Parathyroid adenoma (tissue), 2 donors: ENCODE results near the gene JPH3.

Experiments
- H2AFZ ChIP-seq: fragments of 300-600 bp; sonication (generic); one replicate; pipeline ENCODE4 v1.7.0; 2017; ENCODE audit warnings: antibody characterized with exemption, mild to moderate bottlenecking
- H3K27ac ChIP-seq: fragments of 300-600 bp; sonication (generic); one replicate; pipeline ENCODE4 v1.7.0; 2017
- H3K27me3 ChIP-seq: fragments of 300-600 bp; sonication (generic); one replicate; pipeline ENCODE4 v1.7.0; 2017; ENCODE audit warnings: low read length; ENCODE audit not compliant: control insufficient read depth, insufficient read depth
- H3K36me3 ChIP-seq: fragments of 300-600 bp; sonication (generic); one replicate; pipeline ENCODE4 v1.7.0; 2017; ENCODE audit warnings: low read length; ENCODE audit not compliant: control insufficient read depth, insufficient read depth
- H3K4me1 ChIP-seq: fragments of 300-600 bp; sonication (generic); one replicate; pipeline ENCODE4 v1.7.0; 2017; ENCODE audit warnings: control low read depth
- H3K4me2 ChIP-seq: fragments of 300-600 bp; sonication (generic); one replicate; pipeline ENCODE4 v1.7.0; 2017; ENCODE audit warnings: low read length
- H3K4me3 ChIP-seq: fragments of 300-600 bp; sonication (generic); one replicate; pipeline ENCODE4 v1.7.0; 2017; ENCODE audit warnings: low read depth, low read length
- H3K79me2 ChIP-seq: fragments of 300-600 bp; sonication (generic); one replicate; pipeline ENCODE4 v1.7.0; 2017; ENCODE audit warnings: control low read depth
- H3K9ac ChIP-seq: fragments of 300-600 bp; sonication (generic); one replicate; pipeline ENCODE4 v1.7.0; 2017; ENCODE audit warnings: mild to moderate bottlenecking
- H3K9me3 ChIP-seq: fragments of 300-600 bp; sonication (generic); one replicate; pipeline ENCODE4 v1.7.0; 2017; ENCODE audit warnings: low read length; ENCODE audit not compliant: control insufficient read depth
- TF ChIP-seq, protein P1 (sequence below): fragments of 300-600 bp; sonication (generic); IDR thresholded peaks from one replicate; pipeline ENCODE4 v1.7.0; 2017; ENCODE audit warnings: antibody characterized with exemption, mild to moderate bottlenecking
- donor health status: primary hyperparathyroidism.

Gene JPH3

DNA sequence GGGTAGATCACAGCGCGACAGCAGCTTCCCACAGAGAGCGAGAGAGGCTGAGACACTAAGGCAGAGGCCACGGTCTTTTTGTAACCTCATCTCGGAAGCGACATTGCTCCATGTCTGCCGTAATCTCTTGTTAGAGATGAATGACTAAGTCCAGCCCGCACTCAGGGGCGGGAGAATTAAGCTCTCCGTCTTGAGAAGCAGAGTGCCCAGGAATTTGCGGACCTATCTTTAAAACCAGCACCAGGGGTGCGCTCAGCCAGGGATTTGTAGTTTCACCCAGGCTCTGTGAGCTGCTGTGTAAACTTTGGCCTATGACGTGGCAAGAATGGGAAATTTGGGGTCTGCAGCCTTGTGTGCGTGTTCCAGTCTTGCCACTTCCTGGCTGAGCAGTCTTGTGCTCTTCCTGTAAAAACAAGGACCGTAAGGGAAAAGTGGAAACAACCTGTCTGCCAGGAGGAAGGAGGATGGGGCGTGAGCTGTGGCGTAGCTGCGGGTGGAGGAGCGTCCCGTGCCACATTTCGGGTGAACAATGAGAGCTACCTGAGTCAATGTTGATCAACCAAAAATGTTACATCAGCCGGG, 16.0 kb upstream of the JPH3 start:
- no peak overlapping the region for H2AFZ ChIP-seq
- no peaks in the 10 kb centered on the region for H3K4me1 ChIP-seq
- no peaks in the 10 kb centered on the region for H3K27me3 ChIP-seq
- H3K4me3 ChIP-seq, result no peak overlapping the region
- H3K27ac ChIP-seq, result no peak overlapping the region
- TF ChIP-seq, protein P1, sequence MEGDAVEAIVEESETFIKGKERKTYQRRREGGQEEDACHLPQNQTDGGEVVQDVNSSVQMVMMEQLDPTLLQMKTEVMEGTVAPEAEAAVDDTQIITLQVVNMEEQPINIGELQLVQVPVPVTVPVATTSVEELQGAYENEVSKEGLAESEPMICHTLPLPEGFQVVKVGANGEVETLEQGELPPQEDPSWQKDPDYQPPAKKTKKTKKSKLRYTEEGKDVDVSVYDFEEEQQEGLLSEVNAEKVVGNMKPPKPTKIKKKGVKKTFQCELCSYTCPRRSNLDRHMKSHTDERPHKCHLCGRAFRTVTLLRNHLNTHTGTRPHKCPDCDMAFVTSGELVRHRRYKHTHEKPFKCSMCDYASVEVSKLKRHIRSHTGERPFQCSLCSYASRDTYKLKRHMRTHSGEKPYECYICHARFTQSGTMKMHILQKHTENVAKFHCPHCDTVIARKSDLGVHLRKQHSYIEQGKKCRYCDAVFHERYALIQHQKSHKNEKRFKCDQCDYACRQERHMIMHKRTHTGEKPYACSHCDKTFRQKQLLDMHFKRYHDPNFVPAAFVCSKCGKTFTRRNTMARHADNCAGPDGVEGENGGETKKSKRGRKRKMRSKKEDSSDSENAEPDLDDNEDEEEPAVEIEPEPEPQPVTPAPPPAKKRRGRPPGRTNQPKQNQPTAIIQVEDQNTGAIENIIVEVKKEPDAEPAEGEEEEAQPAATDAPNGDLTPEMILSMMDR, result no peak
- no peak overlapping the region for H3K4me2 ChIP-seq
- no peak overlapping the region for H3K9ac ChIP-seq
- no peaks in the 10 kb centered on the region for H3K9me3 ChIP-seq
- no peaks in the 10 kb centered on the region for H3K79me2 ChIP-seq
- no peaks in the 10 kb centered on the region for H3K36me3 ChIP-seq

DNA sequence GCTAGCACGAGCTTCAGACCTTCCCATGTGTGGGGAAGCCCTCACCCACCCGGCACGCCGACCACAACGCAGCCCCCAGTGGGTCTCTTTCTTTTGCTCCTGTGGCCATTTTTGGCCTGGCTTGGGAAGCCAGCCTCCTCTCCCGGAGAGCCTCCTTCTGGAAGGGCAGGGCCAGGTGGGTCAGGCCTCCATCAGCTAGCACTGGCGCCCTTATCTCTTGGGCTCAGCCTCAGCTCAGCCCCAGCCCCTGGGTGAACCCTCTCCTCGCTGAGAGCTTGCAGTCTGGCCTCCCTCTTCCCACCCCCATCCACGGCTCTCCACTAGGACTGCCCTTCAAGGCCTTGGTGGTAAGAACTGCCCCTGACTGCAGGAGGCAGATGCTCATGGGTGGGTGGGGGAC, 14.7 kb upstream of the JPH3 start:
- no peak overlapping the region for H3K9ac ChIP-seq
- H3K27me3 ChIP-seq, result no peaks in the 10 kb centered on the region
- H3K79me2 ChIP-seq, result no peaks in the 10 kb centered on the region

DNA sequence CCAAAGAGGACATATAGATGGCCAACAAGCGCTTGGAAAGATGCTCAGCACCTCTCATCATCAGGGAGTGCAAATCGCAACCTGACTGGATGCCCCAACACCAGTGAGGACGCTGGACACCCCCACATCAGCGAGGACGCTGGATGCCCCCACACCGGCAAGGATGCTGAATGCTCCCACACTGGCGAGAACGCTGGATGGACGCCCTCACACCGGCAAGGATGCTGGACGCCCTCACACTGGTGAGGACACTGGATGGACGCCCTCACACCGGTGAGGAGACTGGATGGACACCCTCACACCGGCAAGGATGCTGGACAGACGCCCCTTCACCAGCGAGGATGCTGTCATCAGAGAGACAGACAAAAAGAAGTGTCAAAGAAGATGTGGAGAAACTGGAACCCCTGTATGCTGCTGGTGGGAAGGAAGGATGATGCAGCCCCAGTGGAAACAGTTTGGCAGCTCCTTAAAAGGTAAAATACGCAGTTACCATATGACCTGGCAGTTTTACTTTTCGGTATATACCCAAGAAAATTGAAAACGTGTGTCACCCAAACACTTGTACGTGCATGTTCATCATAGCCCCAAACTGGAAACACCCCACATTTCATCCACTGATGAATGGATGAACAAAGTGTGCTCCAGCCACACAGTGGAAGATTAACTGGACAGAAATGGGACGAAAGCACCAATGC, 10.1 kb upstream of the JPH3 start:
- Histone ChIP-seq H3K79me2 (no peaks in the 10 kb centered on the region), H3K4me3 (no peak overlapping the region), H3K27me3 (no peaks in the 10 kb centered on the region), H2AFZ (no peak overlapping the region), H3K36me3 (no peaks in the 10 kb centered on the region), H3K9ac (no peak overlapping the region), H3K27ac (no peak overlapping the region), H3K9me3 (no peaks in the 10 kb centered on the region), H3K4me2 (no peak overlapping the region), H3K4me1 (no peaks in the 10 kb centered on the region)
- TF ChIP-seq, protein P1, result no peak

More for the DNA sequence above, 14.7 kb upstream of the JPH3 start:
- no peaks in the 10 kb centered on the region for H3K4me1 ChIP-seq
- no peaks in the 10 kb centered on the region for H3K36me3 ChIP-seq
- TF ChIP-seq, protein P1, result no peak
- H3K4me2 ChIP-seq, result no peak overlapping the region
- H3K4me3 ChIP-seq, result no peak overlapping the region
- H2AFZ ChIP-seq, result no peak overlapping the region
- H3K27ac ChIP-seq, result no peak overlapping the region
- H3K9me3 ChIP-seq, result no peaks in the 10 kb centered on the region

DNA sequence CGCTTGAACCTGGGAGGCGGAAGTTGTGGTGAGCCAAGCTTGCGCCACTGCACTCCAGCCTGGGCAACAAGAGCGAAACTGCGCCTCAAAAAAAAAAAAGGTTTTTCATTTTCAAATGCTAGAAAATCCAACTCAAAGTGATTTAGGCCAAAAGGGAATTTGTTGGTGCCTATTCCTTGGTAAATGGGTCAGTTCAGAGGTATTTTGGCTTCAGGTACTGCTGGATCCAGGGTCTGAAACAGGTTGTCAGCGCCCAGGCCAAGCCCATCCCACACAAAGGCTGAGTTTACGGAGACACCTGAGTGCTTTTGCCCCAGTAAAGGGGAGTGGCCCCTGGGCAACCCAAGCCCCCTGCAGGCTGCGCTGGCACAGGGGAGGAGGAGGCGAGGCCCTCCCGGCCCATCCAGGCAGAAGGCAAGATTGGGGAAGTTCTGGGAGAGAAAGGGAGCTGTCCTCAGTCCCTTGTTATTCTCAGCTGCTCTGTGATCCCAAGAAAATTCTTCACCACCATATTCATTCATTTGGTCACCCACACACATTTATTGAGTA, 8.5 kb upstream of the JPH3 start:
- no peak overlapping the region for H3K27ac ChIP-seq
- no peaks in the 10 kb centered on the region for H3K79me2 ChIP-seq
- TF ChIP-seq, protein P1, result no peak
- H3K4me1 ChIP-seq, result no peaks in the 10 kb centered on the region
- H3K36me3 ChIP-seq, result no peaks in the 10 kb centered on the region
- H3K9me3 ChIP-seq, result no peaks in the 10 kb centered on the region
- no peak overlapping the region for H3K9ac ChIP-seq
- no peak overlapping the region for H2AFZ ChIP-seq
- H3K27me3 ChIP-seq, result no peaks in the 10 kb centered on the region
- no peak overlapping the region for H3K4me3 ChIP-seq
- no peak overlapping the region for H3K4me2 ChIP-seq
